NCI-H345 treated with DMSO at 0.1 percent for 48 hours (cell line): ENCODE data around the gene POM121C.
"Not testable (repeated sequence)": the region's sequence is repeated elsewhere in the genome, so short reads cannot be mapped to it uniquely, and the experiment has no call there.

ENCODE experiments used
- DNase-seq: peaks from one replicate; lab custom pipeline; 2025; ENCODE audit not compliant: unreplicated experiment; lab: John Stamatoyannopoulos, UW

The POM121C gene

GRCh38 chr7:75439000-75439399 lies 47.1 kb downstream of the POM121C start:
- not testable (repeated sequence) for DNase-seq

- not testable (repeated sequence) for DNase-seq
These were observed 62.6 kb downstream of the POM121C start for GRCh38 chr7:75423481-75423880.

GRCh38 chr7:75421798-75422710 lies 64.0 kb downstream of the POM121C start:
- DNase-seq: not testable (repeated sequence)

GRCh38 chr7:75420152-75420551 lies 65.9 kb downstream of the POM121C start:
- DNase-seq: not testable (repeated sequence)

- not testable (repeated sequence) for DNase-seq
These were observed 66.4 kb downstream of the POM121C start for GRCh38 chr7:75419693-75420092.

GRCh38 chr7:75419210-75419609 lies 66.9 kb downstream of the POM121C start:
- not testable (repeated sequence) for DNase-seq

GRCh38 chr7:75418292-75418858 lies 67.7 kb downstream of the POM121C start:
- not testable (repeated sequence) for DNase-seq

- DNase-seq: not testable (repeated sequence)
These were observed 69.3 kb downstream of the POM121C start for GRCh38 chr7:75416787-75417186.

GRCh38 chr7:75415829-75416373 lies 70.2 kb downstream of the POM121C start:
- DNase-seq: not testable (repeated sequence)

GRCh38 chr7:75415428-75415817 lies 70.7 kb downstream of the POM121C start:
- DNase-seq: not testable (repeated sequence)

GRCh38 chr7:75414708-75415427 lies 71.2 kb downstream of the POM121C start:
- not testable (repeated sequence) for DNase-seq

- DNase-seq: not testable (repeated sequence)
These were observed 71.9 kb downstream of the POM121C start for GRCh38 chr7:75414204-75414603.

- DNase-seq: not testable (repeated sequence)
These were observed 75.3 kb downstream of the POM121C start for GRCh38 chr7:75410823-75411173.

- not testable (repeated sequence) for DNase-seq
These were observed 75.9 kb downstream of the POM121C start for GRCh38 chr7:75409880-75410822.

GRCh38 chr7:75404663-75405062 lies 81.4 kb downstream of the POM121C start:
- DNase-seq: not testable (repeated sequence)

GRCh38 chr7:75403455-75404443 lies 82.3 kb downstream of the POM121C start:
- DNase-seq: not testable (repeated sequence)

GRCh38 chr7:75400575-75400974 lies 85.5 kb downstream of the POM121C start:
- not testable (repeated sequence) for DNase-seq

GRCh38 chr7:75398771-75399700 lies 87.1 kb downstream of the POM121C start:
- not testable (repeated sequence) for DNase-seq
